WERI-Rb-1 (cell line): Measurements from ENCODE around the gene URM1.

Experiments used
- DNase-seq: peaks from one replicate; pipeline ENCODE4 v3.0.0-alpha.2; 2020
- H3K27ac ChIP-seq: fragments of 250-450 bp; sonication (Bioruptor Pico); 2 replicates; pipeline ENCODE4 v1.5.1; 2020; ENCODE audit warnings: mild to moderate bottlenecking, moderate library complexity
- H3K27me3 ChIP-seq: fragments of 250-450 bp; sonication (Bioruptor Pico); 2 replicates; pipeline ENCODE4 v1.5.1; 2021; ENCODE audit warnings: mild to moderate bottlenecking, low read depth, moderate library complexity; ENCODE audit not compliant: insufficient read depth, severe bottlenecking
- H3K36me3 ChIP-seq: fragments of 250-450 bp; sonication (Bioruptor Pico); 2 replicates; pipeline ENCODE4 v1.5.1; 2020; ENCODE audit warnings: mild to moderate bottlenecking, moderate library complexity
- H3K4me3 ChIP-seq: 2 replicates; pipeline ENCODE4 v1.5.1; 2011; ENCODE audit warnings: low read depth, mild to moderate bottlenecking, control low read depth, low read length
- H3K9me3 ChIP-seq: fragments of 250-450 bp; sonication (Bioruptor Pico); 2 replicates; pipeline ENCODE4 v1.5.1; 2021; ENCODE audit warnings: mild to moderate bottlenecking, moderate library complexity; ENCODE audit not compliant: severe bottlenecking
- TF ChIP-seq, protein P1 (sequence below): IDR thresholded peaks from 2 replicates; pipeline ENCODE4 v1.5.1; 2011; ENCODE audit warnings: low read depth, mild to moderate bottlenecking, control low read depth, inconsistent platforms, low read length

Gene URM1

DNA sequence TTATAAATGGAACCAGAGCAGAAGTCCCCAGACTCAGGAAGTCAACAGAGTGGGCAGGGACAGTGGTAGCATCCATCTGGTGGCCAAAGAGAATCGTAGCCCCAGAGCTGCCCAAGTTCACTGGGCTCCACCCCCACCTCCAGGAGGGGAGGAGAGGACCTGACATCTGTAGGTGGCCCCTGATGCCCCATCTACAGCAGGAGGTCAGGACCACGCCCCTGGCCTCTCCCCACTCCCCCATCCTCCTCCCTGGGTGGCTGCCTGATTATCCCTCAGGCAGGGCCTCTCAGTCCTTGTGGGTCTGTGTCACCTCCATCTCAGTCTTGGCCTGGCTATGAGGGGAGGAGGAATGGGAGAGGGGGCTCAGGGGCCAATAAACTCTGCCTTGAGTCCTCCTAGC lies 10.3 kb upstream of the URM1 start:
- peaks cover 21% of the 10 kb centered on the region for H3K36me3 ChIP-seq
- H3K4me3 ChIP-seq: no peak overlapping the region
- peak; percentile 57 for DNase-seq
- TF ChIP-seq, protein P1, sequence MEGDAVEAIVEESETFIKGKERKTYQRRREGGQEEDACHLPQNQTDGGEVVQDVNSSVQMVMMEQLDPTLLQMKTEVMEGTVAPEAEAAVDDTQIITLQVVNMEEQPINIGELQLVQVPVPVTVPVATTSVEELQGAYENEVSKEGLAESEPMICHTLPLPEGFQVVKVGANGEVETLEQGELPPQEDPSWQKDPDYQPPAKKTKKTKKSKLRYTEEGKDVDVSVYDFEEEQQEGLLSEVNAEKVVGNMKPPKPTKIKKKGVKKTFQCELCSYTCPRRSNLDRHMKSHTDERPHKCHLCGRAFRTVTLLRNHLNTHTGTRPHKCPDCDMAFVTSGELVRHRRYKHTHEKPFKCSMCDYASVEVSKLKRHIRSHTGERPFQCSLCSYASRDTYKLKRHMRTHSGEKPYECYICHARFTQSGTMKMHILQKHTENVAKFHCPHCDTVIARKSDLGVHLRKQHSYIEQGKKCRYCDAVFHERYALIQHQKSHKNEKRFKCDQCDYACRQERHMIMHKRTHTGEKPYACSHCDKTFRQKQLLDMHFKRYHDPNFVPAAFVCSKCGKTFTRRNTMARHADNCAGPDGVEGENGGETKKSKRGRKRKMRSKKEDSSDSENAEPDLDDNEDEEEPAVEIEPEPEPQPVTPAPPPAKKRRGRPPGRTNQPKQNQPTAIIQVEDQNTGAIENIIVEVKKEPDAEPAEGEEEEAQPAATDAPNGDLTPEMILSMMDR: no peak
- no peaks in the 10 kb centered on the region for H3K27me3 ChIP-seq
- no peak overlapping the region; the same call in 1 of the 2 replicates for H3K27ac ChIP-seq
- peaks cover 2% of the 10 kb centered on the region for H3K9me3 ChIP-seq

DNA sequence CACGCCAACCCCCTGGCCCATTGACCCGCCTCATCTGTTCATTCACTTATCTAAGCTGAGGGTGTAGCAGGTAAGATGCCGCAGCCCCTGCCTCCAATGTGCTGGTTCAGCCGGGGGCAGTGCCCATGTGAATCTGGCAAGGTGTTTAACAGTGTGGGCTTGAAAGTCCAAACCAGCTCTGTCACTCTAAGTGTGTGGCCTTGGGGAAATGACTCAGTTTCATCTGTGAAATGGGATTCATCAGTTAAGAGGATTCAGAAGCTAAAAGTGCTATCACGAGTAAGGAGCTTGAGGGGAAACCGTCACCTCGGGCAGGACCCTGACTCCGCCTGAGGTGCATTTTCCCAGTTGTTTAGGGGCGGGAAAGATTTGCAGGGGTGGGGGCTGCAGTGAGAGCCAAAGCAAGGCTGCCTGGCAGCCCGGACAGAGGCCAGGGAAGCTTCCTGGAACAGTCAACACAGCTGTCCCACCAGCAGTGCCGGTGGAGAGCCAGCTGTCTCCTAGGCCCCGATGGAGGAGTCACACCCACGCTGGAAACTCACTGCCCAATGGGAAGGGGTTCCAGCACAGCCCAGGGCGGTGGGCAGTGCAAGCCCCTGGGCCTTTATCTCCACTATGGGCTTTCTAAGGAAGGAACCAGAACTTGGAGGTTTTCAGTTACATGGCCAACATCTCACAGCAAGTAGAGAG lies 9.7 kb upstream of the URM1 start:
- no peak for DNase-seq
- no peak overlapping the region for H3K4me3 ChIP-seq
- peaks cover 15% of the 10 kb centered on the region for H3K36me3 ChIP-seq
- no peaks in the 10 kb centered on the region for H3K27me3 ChIP-seq
- peak overlapping the region; percentile 20; the same call in 1 of the 2 replicates for H3K27ac ChIP-seq
- peaks cover 2% of the 10 kb centered on the region for H3K9me3 ChIP-seq
- TF ChIP-seq, protein P1: no peak

DNA sequence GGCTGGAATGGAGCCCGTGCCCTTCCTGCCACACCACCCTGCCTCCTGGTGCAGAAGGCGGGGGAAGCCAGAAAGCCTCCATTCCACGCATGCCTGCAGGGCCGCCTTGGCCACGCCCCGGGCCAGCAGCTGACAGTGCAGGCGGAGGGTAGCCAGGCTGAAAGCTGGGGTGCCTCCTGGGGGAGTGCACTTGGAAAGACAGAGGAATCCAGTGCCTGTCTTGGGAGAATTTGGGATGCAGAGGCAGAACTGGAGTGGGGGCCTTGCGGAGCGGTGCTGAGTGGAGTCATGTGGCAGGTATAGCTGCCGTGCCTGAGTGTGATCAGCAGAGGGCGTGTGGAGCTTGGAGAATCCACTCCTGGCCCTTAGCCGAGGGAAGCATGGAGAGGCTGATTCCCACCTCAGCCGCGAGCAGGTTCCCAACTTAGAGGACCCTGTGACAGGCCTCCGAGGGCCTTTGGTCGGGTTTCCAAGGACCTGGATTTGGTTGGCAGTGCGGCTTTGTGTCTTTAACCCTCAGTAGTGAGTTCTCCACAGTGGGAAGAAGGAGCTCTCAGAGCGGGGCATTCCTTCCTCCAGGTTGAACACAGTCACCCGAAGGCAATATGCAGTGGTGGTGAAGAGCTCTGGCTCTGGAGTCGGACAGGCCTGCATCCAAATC lies 9.1 kb upstream of the URM1 start:
- Histone ChIP-seq H3K27ac (peak overlapping the region; percentile 68), H3K27me3 (no peaks in the 10 kb centered on the region), H3K9me3 (peaks cover 2% of the 10 kb centered on the region), H3K4me3 (no peak overlapping the region), H3K36me3 (peaks cover 12% of the 10 kb centered on the region; the same call in 1 of the 2 replicates)
- DNase-seq: peak; percentile 92
- TF ChIP-seq, protein P1: peak; percentile 100

DNA sequence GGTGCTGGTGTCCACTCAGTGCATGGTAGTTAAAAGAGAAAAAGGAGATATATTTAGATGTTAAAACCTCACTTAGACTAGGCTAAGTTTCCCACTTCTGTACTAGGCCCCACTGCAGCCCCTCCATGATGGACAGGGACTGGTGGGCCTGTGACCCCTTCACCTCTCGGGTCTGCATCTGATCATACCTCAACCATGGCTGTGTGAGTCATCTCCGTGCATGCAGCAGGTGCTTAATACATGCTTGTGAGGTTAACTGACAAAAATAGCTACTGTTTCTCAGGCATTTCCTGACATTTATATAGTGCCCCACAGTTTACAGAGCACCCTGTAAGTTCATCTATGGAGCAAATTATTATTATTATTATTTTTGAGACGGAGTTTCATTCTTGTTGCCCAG lies 8.4 kb upstream of the URM1 start:
- peak overlapping the region; percentile 68 for H3K27ac ChIP-seq
- H3K36me3 ChIP-seq: peaks cover 7% of the 10 kb centered on the region; the same call in 1 of the 2 replicates
- H3K9me3 ChIP-seq: peaks cover 2% of the 10 kb centered on the region
- TF ChIP-seq, protein P1: no peak
- H3K4me3 ChIP-seq: no peak overlapping the region
- no peaks in the 10 kb centered on the region for H3K27me3 ChIP-seq
- no peak for DNase-seq

DNA sequence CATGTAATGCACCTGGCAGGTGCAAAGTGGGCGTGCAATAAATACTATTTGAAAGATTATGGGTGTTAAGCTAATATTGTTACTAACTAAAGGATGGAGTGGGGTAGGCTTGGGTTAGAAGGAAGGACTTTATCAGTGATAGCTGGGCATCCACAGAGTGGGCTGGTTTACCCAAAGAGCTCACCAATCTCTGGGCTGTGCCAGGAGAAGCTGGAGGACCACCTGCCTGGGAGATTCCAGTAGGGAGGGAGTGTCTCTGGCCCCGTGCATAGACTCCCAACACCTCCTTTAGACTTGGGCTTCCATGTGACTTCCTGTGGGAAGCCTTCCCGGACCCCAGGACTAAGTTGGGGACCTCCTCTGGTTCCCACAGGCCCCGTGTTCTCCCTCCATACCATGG lies 5.6 kb upstream of the URM1 start:
- no peak for DNase-seq
- H3K27me3 ChIP-seq: no peaks in the 10 kb centered on the region
- no peaks in the 10 kb centered on the region; the same call in 1 of the 2 replicates for H3K36me3 ChIP-seq
- TF ChIP-seq, protein P1: no peak
- peak overlapping the region; percentile 98 for H3K27ac ChIP-seq
- H3K4me3 ChIP-seq: peak overlapping the region; percentile 48
- peaks cover 2% of the 10 kb centered on the region for H3K9me3 ChIP-seq
